ENCODE measurements around the gene KLHL20.
A peak's percentile ranks its signal among the peaks of the same experiment; 100 is the strongest.

Gene KLHL20

GRCh38 chr1:173742203-173742886, 27.6 kb downstream of the KLHL20 start:
- peaks cover 0 to 9% of the 10 kb centered on the region in 2 experiments for H3K36me3 ChIP-seq (ENCODE audit: control insufficient read depth in 1 of 2, insufficient read depth in 2 of 2, low read depth in 1 of 2, low read length in 2 of 2)

GRCh38 chr1:173744651-173745050, 29.9 kb downstream of the KLHL20 start:
- no peak overlapping the region for H3K9ac ChIP-seq (ENCODE audit: low read length)
- no peak overlapping the region for H2BK12ac ChIP-seq (ENCODE audit: low read length in 2 of 2)
- no peaks in the 10 kb centered on the region for H3K27me3 ChIP-seq (ENCODE audit: control insufficient read depth in 1 of 2, insufficient read depth in 1 of 2, low read length in 2 of 2)
- no peak overlapping the region for H3K4ac ChIP-seq (ENCODE audit: low read depth in 1 of 2, low read length in 2 of 2)
- no peak overlapping the region for H4K91ac ChIP-seq (ENCODE audit: low read length)
- peaks cover 8% of the 10 kb centered on the region for H3K79me1 ChIP-seq (replicated peaks; ENCODE audit: low read length, poor library complexity, severe bottlenecking)
- H2AFZ ChIP-seq (ENCODE audit: low read depth, low read length), result no peak overlapping the region
- no peaks in the 10 kb centered on the region for H3K4me1 ChIP-seq (ENCODE audit: control insufficient read depth, insufficient read depth, low read depth, low read length)
- no peak for DNase-seq
- no peak overlapping the region for H2AK5ac ChIP-seq (ENCODE audit: low read length, severe bottlenecking)
- H2BK5ac ChIP-seq (ENCODE audit: low read depth, low read length, poor library complexity, severe bottlenecking), result no peak overlapping the region
- H3K23ac ChIP-seq (ENCODE audit: low read length in 2 of 2), result no peak overlapping the region
- H3K4me2 ChIP-seq (ENCODE audit: low read length, poor library complexity, severe bottlenecking), result no peak overlapping the region
- no peak overlapping the region for H2BK15ac ChIP-seq (ENCODE audit: low read depth, poor library complexity, severe bottlenecking)
- no peak overlapping the region for H3K14ac ChIP-seq (ENCODE audit: low read length in 2 of 2)
- no peak overlapping the region for H4K8ac ChIP-seq (ENCODE audit: low read length)
- no peaks in the 10 kb centered on the region for H3K9me3 ChIP-seq (ENCODE audit: control insufficient read depth, low read length)
- H3K27ac ChIP-seq (ENCODE audit: low read length, poor library complexity, severe bottlenecking), result no peak overlapping the region
- no CpG with 5 or more reads among the region's 2 CpGs for WGBS
- peaks cover 0 to 11% of the 10 kb centered on the region in 2 experiments for H3K36me3 ChIP-seq (ENCODE audit: control insufficient read depth in 1 of 2, insufficient read depth in 2 of 2, low read depth in 1 of 2, low read length in 2 of 2)
- no peak overlapping the region for H2BK120ac ChIP-seq (ENCODE audit: low read depth, low read length)
- H3K4me3 ChIP-seq (ENCODE audit: insufficient read depth in 1 of 2, low read depth in 1 of 2, low read length in 2 of 2), result no peak overlapping the region
- H3K18ac ChIP-seq (ENCODE audit: low read depth in 1 of 2, low read length in 2 of 2), result no peak overlapping the region

More at GRCh38 chr1:173742203-173742886, 27.6 kb downstream of the KLHL20 start:
- Histone ChIP-seq H3K27ac (ENCODE audit: low read length, poor library complexity, severe bottlenecking) (no peak overlapping the region), H2BK15ac (ENCODE audit: low read depth, poor library complexity, severe bottlenecking) (no peak overlapping the region), H2BK120ac (ENCODE audit: low read depth, low read length) (no peak overlapping the region), H2AFZ (ENCODE audit: low read depth, low read length) (no peak overlapping the region), H3K27me3 (ENCODE audit: control insufficient read depth in 1 of 2, insufficient read depth in 1 of 2, low read length in 2 of 2) (no peaks in the 10 kb centered on the region), H3K9ac (ENCODE audit: low read length) (no peak overlapping the region), H3K4ac (ENCODE audit: low read depth in 1 of 2, low read length in 2 of 2) (no peak overlapping the region), H3K79me1 (replicated peaks; ENCODE audit: low read length, poor library complexity, severe bottlenecking) (peaks cover 12% of the 10 kb centered on the region), H3K9me3 (ENCODE audit: control insufficient read depth, low read length) (no peaks in the 10 kb centered on the region), H3K18ac (ENCODE audit: low read depth in 1 of 2, low read length in 2 of 2) (no peak overlapping the region), H4K91ac (ENCODE audit: low read length) (no peak overlapping the region), H2BK5ac (ENCODE audit: low read depth, low read length, poor library complexity, severe bottlenecking) (no peak overlapping the region), H2AK5ac (ENCODE audit: low read length, severe bottlenecking) (no peak overlapping the region), H3K4me1 (ENCODE audit: control insufficient read depth, insufficient read depth, low read depth, low read length) (no peaks in the 10 kb centered on the region), H3K14ac (ENCODE audit: low read length in 2 of 2) (no peak overlapping the region), H3K4me2 (ENCODE audit: low read length, poor library complexity, severe bottlenecking) (no peak overlapping the region), H3K4me3 (ENCODE audit: insufficient read depth in 1 of 2, low read depth in 1 of 2, low read length in 2 of 2) (no peak overlapping the region), H4K8ac (ENCODE audit: low read length) (no peak overlapping the region), H3K23ac (ENCODE audit: low read length in 2 of 2) (no peak overlapping the region), H2BK12ac (ENCODE audit: low read length in 2 of 2) (no peak overlapping the region)
- 100% methylated on average over 2 of the region's 10 CpGs for WGBS
- no peak for DNase-seq

- H3K4me1 ChIP-seq (ENCODE audit: control insufficient read depth, insufficient read depth, low read depth, low read length), result no peaks in the 10 kb centered on the region
- no peak overlapping the region for H2AK5ac ChIP-seq (ENCODE audit: low read length, severe bottlenecking)
- H4K8ac ChIP-seq (ENCODE audit: low read length), result no peak overlapping the region
- H3K27me3 ChIP-seq (ENCODE audit: control insufficient read depth in 1 of 2, insufficient read depth in 1 of 2, low read length in 2 of 2), result no peaks in the 10 kb centered on the region
- no peak for DNase-seq
- H3K4me3 ChIP-seq (ENCODE audit: insufficient read depth in 1 of 2, low read depth in 1 of 2, low read length in 2 of 2), result no peak overlapping the region
- H3K36me3 ChIP-seq (ENCODE audit: control insufficient read depth in 1 of 2, insufficient read depth in 2 of 2, low read depth in 1 of 2, low read length in 2 of 2), result peaks cover 8 to 31% of the 10 kb centered on the region in 2 experiments
- H3K27ac ChIP-seq (ENCODE audit: low read length, poor library complexity, severe bottlenecking), result no peak overlapping the region
- no peak overlapping the region for H3K9ac ChIP-seq (ENCODE audit: low read length)
- H3K14ac ChIP-seq (ENCODE audit: low read length in 2 of 2), result no peak overlapping the region
- no peak overlapping the region for H2AFZ ChIP-seq (ENCODE audit: low read depth, low read length)
- no peak overlapping the region for H2BK15ac ChIP-seq (ENCODE audit: low read depth, poor library complexity, severe bottlenecking)
- no peak overlapping the region for H2BK12ac ChIP-seq (ENCODE audit: low read length in 2 of 2)
- H3K4ac ChIP-seq (ENCODE audit: low read depth in 1 of 2, low read length in 2 of 2), result no peak overlapping the region
- H3K18ac ChIP-seq (ENCODE audit: low read depth in 1 of 2, low read length in 2 of 2), result no peak overlapping the region
- H3K9me3 ChIP-seq (ENCODE audit: control insufficient read depth, low read length), result no peaks in the 10 kb centered on the region
- H4K91ac ChIP-seq (ENCODE audit: low read length), result no peak overlapping the region
- no peak overlapping the region for H3K4me2 ChIP-seq (ENCODE audit: low read length, poor library complexity, severe bottlenecking)
- H3K79me1 ChIP-seq (replicated peaks; ENCODE audit: low read length, poor library complexity, severe bottlenecking), result peaks cover 5% of the 10 kb centered on the region
- no peak overlapping the region for H2BK5ac ChIP-seq (ENCODE audit: low read depth, low read length, poor library complexity, severe bottlenecking)
- WGBS, result 92% methylated on average over 4 of the region's 4 CpGs
- H3K23ac ChIP-seq (ENCODE audit: low read length in 2 of 2), result no peak overlapping the region
- no peak overlapping the region for H2BK120ac ChIP-seq (ENCODE audit: low read depth, low read length)
These were observed 34.4 kb downstream of the KLHL20 start for GRCh38 chr1:173749137-173749536.

- peaks cover 7% of the 10 kb centered on the region for H3K79me1 ChIP-seq (replicated peaks; ENCODE audit: low read length, poor library complexity, severe bottlenecking)
These were observed 39.0 kb downstream of the KLHL20 start for GRCh38 chr1:173753830-173754229.

More at GRCh38 chr1:173753830-173754229, 39.0 kb downstream of the KLHL20 start:
- Histone ChIP-seq H2BK5ac (ENCODE audit: low read depth, low read length, poor library complexity, severe bottlenecking) (no peak overlapping the region), H3K9me3 (ENCODE audit: control insufficient read depth, low read length) (no peaks in the 10 kb centered on the region), H3K27ac (ENCODE audit: low read length, poor library complexity, severe bottlenecking) (no peak overlapping the region), H3K27me3 (ENCODE audit: control insufficient read depth in 1 of 2, insufficient read depth in 1 of 2, low read length in 2 of 2) (no peaks in the 10 kb centered on the region), H3K4ac (ENCODE audit: low read depth in 1 of 2, low read length in 2 of 2) (no peak overlapping the region), H3K14ac (ENCODE audit: low read length in 2 of 2) (no peak overlapping the region), H4K91ac (ENCODE audit: low read length) (no peak overlapping the region), H2AK5ac (ENCODE audit: low read length, severe bottlenecking) (no peak overlapping the region), H2BK12ac (ENCODE audit: low read length in 2 of 2) (no peak overlapping the region), H3K4me3 (ENCODE audit: insufficient read depth in 1 of 2, low read depth in 1 of 2, low read length in 2 of 2) (no peak overlapping the region), H2BK120ac (ENCODE audit: low read depth, low read length) (no peak overlapping the region), H3K18ac (ENCODE audit: low read depth in 1 of 2, low read length in 2 of 2) (no peak overlapping the region), H3K4me2 (ENCODE audit: low read length, poor library complexity, severe bottlenecking) (no peak overlapping the region), H2BK15ac (ENCODE audit: low read depth, poor library complexity, severe bottlenecking) (no peak overlapping the region), H3K23ac (ENCODE audit: low read length in 2 of 2) (no peak overlapping the region), H3K4me1 (ENCODE audit: control insufficient read depth, insufficient read depth, low read depth, low read length) (no peaks in the 10 kb centered on the region), H3K36me3 (ENCODE audit: control insufficient read depth in 1 of 2, insufficient read depth in 2 of 2, low read depth in 1 of 2, low read length in 2 of 2) (peaks cover 24 to 74% of the 10 kb centered on the region in 2 experiments), H4K8ac (ENCODE audit: low read length) (no peak overlapping the region), H3K9ac (ENCODE audit: low read length) (no peak overlapping the region), H2AFZ (ENCODE audit: low read depth, low read length) (no peak overlapping the region)
- peak; percentile 3 for DNase-seq

All from mesenchymal stem cell (in vitro differentiated cells and primary cell).